Stimulated activated CD4-positive, alpha-beta T cell treated with anti-CD3 and anti-CD28 coated beads, Interleukin-12 subunit alpha, Interleukin-12 subunit beta, amount 100 ng/mL, for 24 hours (primary cell): ENCODE measurements around the gene SCN3B.
"Not testable (repeated sequence)": the region's sequence is repeated elsewhere in the genome, so short reads cannot be mapped to it uniquely, and the experiment has no call there.

Source experiments
- DNase-seq, 2 experiments: peaks; one replicate each; pipeline ENCODE4 v3.0.0-alpha.2; 2020; ENCODE audit warnings: low read depth in 2 of 2

Gene SCN3B, protein sequence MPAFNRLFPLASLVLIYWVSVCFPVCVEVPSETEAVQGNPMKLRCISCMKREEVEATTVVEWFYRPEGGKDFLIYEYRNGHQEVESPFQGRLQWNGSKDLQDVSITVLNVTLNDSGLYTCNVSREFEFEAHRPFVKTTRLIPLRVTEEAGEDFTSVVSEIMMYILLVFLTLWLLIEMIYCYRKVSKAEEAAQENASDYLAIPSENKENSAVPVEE

DNA sequence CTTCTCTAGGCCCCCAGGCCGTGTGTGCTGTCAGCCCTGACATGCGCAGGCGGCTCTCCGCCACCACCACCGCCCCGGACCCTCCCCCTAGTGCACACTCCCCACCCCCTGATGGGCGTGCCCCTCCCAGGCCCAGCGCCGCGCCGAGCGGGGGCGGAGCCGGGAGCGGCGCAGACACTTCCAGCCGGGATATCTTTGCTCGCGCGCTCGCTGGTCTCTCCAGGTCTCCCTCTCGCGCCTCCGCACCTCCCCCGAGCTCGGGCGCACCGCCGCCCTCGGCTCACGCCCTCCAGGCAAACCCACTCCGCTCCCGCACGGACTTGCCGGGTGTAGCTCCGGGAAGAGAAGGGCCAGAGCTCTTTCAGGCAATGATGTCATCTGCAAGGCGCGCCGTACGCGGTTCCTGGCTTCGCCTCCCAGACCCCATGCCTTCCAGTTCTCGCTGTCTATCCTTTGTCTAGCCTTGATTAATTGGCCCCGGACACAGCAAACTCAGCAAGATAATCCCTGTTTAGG, at the start of gene SCN3B:
Gene SCN3B, minus strand, starts transcription at position 59 of the 516 bp plus-strand sequence. CDS start 823 bp downstream, outside the sequence.
- DNase-seq: peak in 1 of 2 experiments; percentile 41

DNA sequence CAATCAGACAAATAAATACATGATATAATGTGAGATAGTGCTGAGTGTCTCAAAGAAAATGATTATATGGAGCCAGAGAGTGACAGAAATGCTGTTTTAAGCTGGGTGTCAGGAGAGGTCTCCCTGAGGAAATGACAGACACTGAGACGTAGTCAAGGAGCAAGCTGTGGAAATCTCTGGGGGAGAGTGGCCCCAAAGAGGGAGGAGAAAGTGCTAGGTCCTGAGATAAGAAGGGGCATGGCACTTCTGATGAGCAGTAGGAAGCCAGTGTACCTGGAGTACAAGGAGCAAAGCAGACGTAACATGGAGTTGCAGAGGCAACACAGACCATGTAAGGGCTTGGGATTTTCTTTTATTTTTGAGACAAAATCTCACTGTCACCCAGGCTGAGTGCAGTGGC, 48.3 kb upstream of the SCN3B start:
- DNase-seq: no peak

DNA sequence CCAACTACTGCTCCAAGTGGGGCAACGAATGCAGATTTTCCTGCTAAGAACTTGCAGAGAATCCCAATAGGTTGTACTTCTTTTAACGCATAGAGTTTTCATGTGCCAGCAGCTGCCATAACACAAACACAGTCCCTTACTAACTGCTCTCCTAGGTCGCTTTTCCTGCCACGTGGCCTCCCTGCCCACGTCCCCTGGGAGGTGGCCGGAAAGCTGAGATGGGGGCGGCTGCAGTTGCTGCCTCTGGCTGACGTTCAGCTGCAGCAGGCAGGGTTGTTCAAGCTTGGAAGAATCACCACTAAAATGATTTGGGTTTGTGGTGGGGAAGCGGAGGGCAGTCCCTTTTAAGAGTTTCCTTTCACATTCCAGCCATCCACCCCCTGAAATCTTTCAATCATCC, 47.7 kb upstream of the SCN3B start:
- DNase-seq: no peak

- no peak for DNase-seq
These were observed 46.3 kb upstream of the SCN3B start for GRCh38 chr11:123700772-123701171.

DNA sequence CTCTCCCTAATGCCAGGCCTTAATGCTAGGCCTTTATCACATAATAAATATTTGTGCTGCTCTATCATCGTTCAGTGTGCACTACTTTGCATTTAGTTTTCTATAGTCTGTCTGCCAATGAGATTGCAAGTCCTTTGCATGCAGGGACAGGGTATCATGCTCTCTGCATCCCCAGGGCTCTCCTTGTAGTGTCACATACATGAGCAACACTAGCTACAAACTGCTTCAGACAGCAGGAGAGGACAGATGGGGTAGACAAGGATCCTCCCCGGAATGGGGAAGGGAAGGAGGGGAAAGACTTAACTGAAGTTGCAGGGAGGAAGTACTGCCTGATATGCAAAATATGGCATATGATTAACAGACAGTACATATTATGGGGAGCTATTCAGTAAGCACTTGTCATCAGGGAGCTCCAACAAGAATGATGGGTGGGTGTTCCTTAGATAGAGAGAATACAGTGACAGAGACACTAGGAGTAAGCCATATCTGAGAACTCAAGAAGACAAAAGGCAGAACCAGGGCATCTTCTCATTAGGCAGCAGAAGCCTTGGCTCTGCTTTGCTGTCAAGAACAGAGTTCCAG, 44.2 kb upstream of the SCN3B start:
- DNase-seq: no peak

DNA sequence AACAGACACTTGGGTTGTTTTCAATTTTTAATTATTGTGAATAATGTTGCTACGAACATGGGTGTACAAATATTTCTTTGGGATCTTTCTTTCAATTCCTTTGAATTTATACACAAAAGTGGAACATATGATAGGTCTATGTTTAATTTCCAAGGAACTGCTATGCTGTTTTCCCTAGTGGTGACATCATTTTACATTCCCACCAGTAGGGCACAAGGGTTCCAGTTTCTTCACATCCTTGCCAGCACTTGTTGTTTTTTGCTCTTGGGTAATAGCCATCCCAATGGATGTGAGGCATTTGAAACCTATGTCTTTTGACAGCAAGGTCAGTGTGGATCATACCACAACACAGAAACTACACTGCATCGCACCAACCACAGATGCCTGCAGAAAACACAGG, 41.8 kb upstream of the SCN3B start:
- DNase-seq: no peak

GRCh38 chr11:123695231-123695630, 40.8 kb upstream of the SCN3B start:
- DNase-seq: no peak

DNA sequence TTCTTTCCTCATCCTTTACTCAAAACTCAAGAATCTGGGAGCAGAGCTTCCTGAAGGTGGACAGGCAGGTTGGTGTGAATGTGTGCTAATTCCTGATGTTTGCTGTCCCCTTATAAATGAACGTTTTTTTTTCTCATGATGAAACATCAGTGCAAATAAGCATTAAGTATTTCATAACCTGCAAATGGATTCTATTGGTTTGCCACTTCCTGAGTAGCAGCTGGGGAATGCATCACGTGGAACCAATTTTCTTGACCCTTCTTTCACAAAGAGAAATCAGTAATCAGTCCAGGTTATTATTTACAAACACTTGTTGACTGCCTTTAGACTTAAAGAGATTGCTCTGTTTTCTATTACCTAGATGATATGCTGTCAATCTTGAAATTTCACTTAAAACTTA, 40.1 kb upstream of the SCN3B start:
- no peak for DNase-seq

- no peak for DNase-seq
These were observed 38.5 kb upstream of the SCN3B start for GRCh38 chr11:123692961-123693360.

GRCh38 chr11:123690485-123690884, 36.1 kb upstream of the SCN3B start:
- DNase-seq: no peak

GRCh38 chr11:123684601-123685000, 30.2 kb upstream of the SCN3B start:
- DNase-seq: no peak

DNA sequence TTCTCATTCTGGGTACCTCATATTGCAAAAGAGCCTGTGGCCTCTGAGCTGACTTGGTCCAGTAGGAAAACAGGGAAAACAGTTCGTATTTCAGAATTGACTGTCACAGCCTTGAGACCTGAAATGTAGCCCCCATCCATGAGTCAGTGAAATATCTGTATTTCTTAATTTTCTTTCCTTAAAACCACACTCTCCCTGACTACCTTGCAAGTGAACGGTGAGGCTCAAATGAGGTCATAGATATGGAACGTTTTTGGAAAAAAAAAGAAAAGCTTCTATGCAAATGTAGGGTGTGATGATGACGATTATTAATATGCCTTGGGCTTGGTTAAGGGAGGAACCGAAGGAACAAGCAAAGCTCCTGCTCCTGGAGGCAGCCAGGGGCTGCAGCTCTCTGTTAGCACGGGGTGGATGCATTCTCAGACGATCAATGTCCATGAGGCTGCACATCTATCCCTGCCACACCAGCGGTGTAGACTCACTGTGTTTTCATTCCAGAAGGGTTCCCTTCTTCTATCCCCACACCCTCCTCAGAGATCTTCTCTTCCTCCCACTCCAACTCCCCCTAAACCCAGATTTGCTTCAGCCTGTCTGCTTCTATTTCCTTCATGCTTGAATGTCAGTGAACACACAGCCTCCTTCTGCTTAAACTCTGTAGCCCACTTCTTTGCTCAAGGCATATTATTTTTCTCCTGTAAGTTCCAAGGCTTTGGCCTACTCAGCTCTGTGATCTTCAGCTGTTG, 29.2 kb upstream of the SCN3B start:
- DNase-seq: no peak

GRCh38 chr11:123682696-123683410, 28.4 kb upstream of the SCN3B start:
- no peak for DNase-seq

GRCh38 chr11:123681030-123681429, 26.6 kb upstream of the SCN3B start:
- DNase-seq: no peak

GRCh38 chr11:123678246-123678645, 23.8 kb upstream of the SCN3B start:
- DNase-seq: no peak

GRCh38 chr11:123677510-123677909, 23.1 kb upstream of the SCN3B start:
- no peak for DNase-seq

DNA sequence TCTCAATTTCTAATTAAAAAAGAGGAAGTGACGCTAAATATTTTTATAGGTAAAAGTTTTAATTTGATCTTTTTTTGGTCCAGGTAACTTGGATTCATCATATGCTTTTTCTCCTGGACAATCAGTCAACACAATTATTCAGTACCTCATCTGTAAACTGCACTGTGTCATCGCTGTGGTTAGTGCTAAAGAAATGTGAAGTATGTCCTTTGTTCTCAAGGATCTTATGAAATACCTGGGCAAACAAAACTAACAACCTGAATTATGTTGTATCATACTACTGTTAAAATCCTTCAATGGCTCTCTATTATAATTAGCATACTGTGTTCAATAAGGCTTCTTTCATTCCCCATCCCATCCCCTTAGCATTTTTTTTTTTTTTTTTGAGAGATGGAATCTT, 19.9 kb upstream of the SCN3B start:
- no peak for DNase-seq

GRCh38 chr11:123672568-123672967, 18.1 kb upstream of the SCN3B start:
- DNase-seq: no peak

- no peak for DNase-seq
These were observed 17.1 kb upstream of the SCN3B start for GRCh38 chr11:123671534-123671933.

DNA sequence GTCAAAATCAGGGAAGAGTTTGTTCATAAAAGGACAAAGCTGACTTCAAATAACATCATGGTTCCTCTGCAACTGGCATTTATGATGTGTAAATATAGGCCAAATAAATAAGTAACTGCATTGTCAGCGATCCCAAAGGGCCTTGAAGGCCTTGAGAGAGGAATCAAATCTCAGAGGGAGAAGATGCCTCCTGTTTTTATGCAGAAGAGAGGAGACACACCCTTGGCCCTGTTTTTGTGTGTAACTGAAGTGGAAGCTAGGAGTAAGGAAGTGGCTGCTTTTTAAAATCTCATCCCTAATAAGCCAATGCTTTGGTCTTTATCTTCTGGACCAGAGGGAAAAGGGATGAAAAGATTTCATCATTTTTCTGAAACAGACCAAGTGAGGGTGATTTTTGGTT, 15.7 kb upstream of the SCN3B start:
- no peak for DNase-seq

DNA sequence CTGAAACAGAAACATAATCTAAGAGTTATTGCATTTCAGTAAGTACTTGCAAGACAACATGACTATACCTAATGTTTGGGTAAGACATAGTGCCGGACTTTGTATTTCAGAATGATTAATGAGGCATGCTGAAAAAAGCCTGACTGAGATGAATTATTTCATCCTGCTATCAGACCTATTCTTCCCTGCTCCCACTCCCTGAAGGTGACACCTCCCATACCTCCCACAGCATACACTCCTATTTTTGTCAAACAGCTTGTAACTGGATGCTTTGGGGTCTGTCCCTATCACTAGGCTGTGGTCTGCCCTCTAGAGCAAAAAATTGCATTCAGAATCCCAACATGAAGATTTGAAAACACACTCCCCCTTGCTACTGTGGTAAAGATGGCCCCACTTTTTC, 10.9 kb upstream of the SCN3B start:
- no peak for DNase-seq

- not testable (repeated sequence) for DNase-seq
These were observed 5.5 kb upstream of the SCN3B start for GRCh38 chr11:123659965-123660364.
